CD14-positive monocyte (primary cell): ENCODE data around the gene EXOC6B. TPM values are rescaled to one million over a fixed set of nuclear protein-coding genes. Genes with fewer than 3 reads are reported as not detected.

ENCODE experiments used
- DNase-seq, 3 donors: peaks; one replicate each; pipeline ENCODE4 v3.0.0-alpha.2; 2011 to 2022
- H2AFZ ChIP-seq: 2 replicates; pipeline ENCODE4 v1.6.0; 2012; ENCODE audit warnings: mild to moderate bottlenecking, low read depth, low read length, inconsistent platforms; ENCODE audit not compliant: insufficient read depth, poor library complexity, severe bottlenecking
- H3K27ac ChIP-seq, 2 donors: 1 replicate in 1 of 2; 2 replicates in 1 of 2; pipeline ENCODE4 v1.5.1; 2012 to 2013; ENCODE audit warnings: low read length in 2 of 2, control low read depth in 1 of 2, inconsistent platforms in 1 of 2, low read depth in 1 of 2, mild to moderate bottlenecking in 1 of 2
- H3K27me3 ChIP-seq, 2 donors: one replicate each; pipeline versions ENCODE4 v1.6.0 to v1.6.1; 2011 to 2013; ENCODE audit warnings: low read length in 2 of 2; ENCODE audit not compliant: control insufficient read depth in 2 of 2, insufficient read depth in 2 of 2
- H3K36me3 ChIP-seq, 2 donors: replicated peaks in 1 of 2; 1 replicate in 1 of 2; 2 replicates in 1 of 2; pipeline versions ENCODE4 v1.5.1 to v1.6.1; 2012 to 2013; ENCODE audit warnings: low read length in 2 of 2, control low read depth in 1 of 2, inconsistent platforms in 1 of 2, mild to moderate bottlenecking in 1 of 2; ENCODE audit not compliant: insufficient read depth in 2 of 2, control insufficient read depth in 1 of 2
- H3K4me1 ChIP-seq, 2 donors: 1 replicate in 1 of 2; 2 replicates in 1 of 2; pipeline versions ENCODE4 v1.5.1 to v1.6.1; 2012 to 2013; ENCODE audit warnings: low read length in 2 of 2, control low read depth in 1 of 2, inconsistent platforms in 1 of 2, mild to moderate bottlenecking in 1 of 2, moderate library complexity in 1 of 2; ENCODE audit not compliant: insufficient read depth in 2 of 2, control insufficient read depth in 1 of 2
- H3K4me2 ChIP-seq: replicated peaks from 2 replicates; pipeline ENCODE3; 2012; ENCODE audit warnings: low read length, moderate library complexity, mild to moderate bottlenecking; ENCODE audit not compliant: poor library complexity, severe bottlenecking; ENCODE audit errors: extremely low read depth
- H3K4me3 ChIP-seq, 3 experiments: fragments of 200-600 bp in 1 of 3; sonication (generic) in 1 of 3; replicated peaks in 1 of 3; 1 replicate in 2 of 3; 2 replicates in 1 of 3; pipeline ENCODE4 v1.5.1; 2011 to 2013; ENCODE audit warnings: low read length in 3 of 3, mild to moderate bottlenecking in 3 of 3, control low read depth in 2 of 3, low read depth in 2 of 3, inconsistent platforms in 1 of 3, moderate library complexity in 1 of 3
- H3K79me2 ChIP-seq: 2 replicates; pipeline ENCODE4 v1.6.0; 2012; ENCODE audit warnings: mild to moderate bottlenecking, control low read depth, inconsistent platforms, low read length, moderate library complexity; ENCODE audit not compliant: insufficient read depth
- H3K9ac ChIP-seq: 2 replicates; pipeline ENCODE4 v1.6.0; 2017; ENCODE audit warnings: low read length, mild to moderate bottlenecking; ENCODE audit not compliant: insufficient read depth, poor library complexity, severe bottlenecking
- H3K9me3 ChIP-seq, 2 donors: replicated peaks in 1 of 2; 1 replicate in 1 of 2; 2 replicates in 1 of 2; pipeline versions ENCODE4 v1.5.1 to v1.6.1; 2012 to 2013; ENCODE audit warnings: low read length in 2 of 2, control low read depth in 1 of 2; ENCODE audit not compliant: control insufficient read depth in 1 of 2, insufficient read depth in 1 of 2
- H4K20me1 ChIP-seq: 2 replicates; pipeline ENCODE4 v1.6.0; 2012; ENCODE audit warnings: mild to moderate bottlenecking, low read length, control low read depth, moderate library complexity; ENCODE audit not compliant: insufficient read depth
- H3K27ac Mint-ChIP-seq, 7 donors: one replicate each; pipeline ENCODE4 v1.8.0; 2020; ENCODE audit warnings: mild to moderate bottlenecking in 7 of 7, mixed read lengths in 7 of 7, moderate library complexity in 6 of 7, inconsistent platforms in 2 of 7
- H3K27me3 Mint-ChIP-seq, 3 donors: one replicate each; pipeline ENCODE4 v1.8.0; 2021 to 2022; ENCODE audit warnings: low read depth in 3 of 3, mild to moderate bottlenecking in 3 of 3, mixed read lengths in 3 of 3, moderate library complexity in 3 of 3, inconsistent platforms in 1 of 3
- H3K36me3 Mint-ChIP-seq, 2 donors: one replicate each; pipeline ENCODE4 v1.8.0; 2020; ENCODE audit warnings: mixed read lengths in 2 of 2, inconsistent platforms in 1 of 2, mild to moderate bottlenecking in 1 of 2
- H3K4me1 Mint-ChIP-seq: one replicate; pipeline ENCODE4 v1.8.0; 2020; ENCODE audit warnings: mild to moderate bottlenecking, mixed read lengths
- H3K4me3 Mint-ChIP-seq, 2 donors: one replicate each; pipeline ENCODE4 v1.8.0; 2020; ENCODE audit warnings: mild to moderate bottlenecking in 2 of 2, mixed read lengths in 2 of 2, moderate library complexity in 1 of 2
- H3K9me3 Mint-ChIP-seq, 7 donors: one replicate each; pipeline ENCODE4 v1.8.0; 2020 to 2022; ENCODE audit warnings: mixed read lengths in 7 of 7, mild to moderate bottlenecking in 6 of 7, moderate library complexity in 6 of 7, inconsistent platforms in 2 of 7
- WGBS: methylation state at CpG from one replicate; pipeline ENCODE4 v1.1.5; 2013; ENCODE audit warnings: missing lambda C conversion rate; ENCODE audit not compliant: insufficient coverage; 5-methylcytosine and 5-hydroxymethylcytosine counted together
- intact Hi-C, 2 donors: fragments of 100-400 bp; cut with micrococcal nuclease; formaldehyde crosslinking; loops; one replicate each; pipeline versions ENCODE4 v1.15.0 to v1.15.1; 2023
- polyA plus RNA-seq, 3 donors: library from polyadenylated mRNA; depleted of rRNA in 1 of 3; unstranded in 2 of 3; stranded (reverse) in 1 of 3; fragments of 300-500 nt in 2 of 3; fragments of >200 nt in 1 of 3; fragmentation: Illumina TruSeq in 2 of 3; gene quantifications; 1 replicate in 2 of 3; 2 replicates in 1 of 3; pipeline ENCODE4 v1.2.3, GENCODE V29; 2012 to 2021
- TF ChIP-seq, protein P1 (sequence below): fragments of 200-600 bp; IDR thresholded peaks from one replicate; pipeline ENCODE4 v1.8.0; 2022; ENCODE audit warnings: antibody characterized with exemption, mild to moderate bottlenecking

EXOC6B gene
- polyA plus RNA-seq, 3 donors, result 1.8 to 2.8 (median 2.1) TPM

DNA sequence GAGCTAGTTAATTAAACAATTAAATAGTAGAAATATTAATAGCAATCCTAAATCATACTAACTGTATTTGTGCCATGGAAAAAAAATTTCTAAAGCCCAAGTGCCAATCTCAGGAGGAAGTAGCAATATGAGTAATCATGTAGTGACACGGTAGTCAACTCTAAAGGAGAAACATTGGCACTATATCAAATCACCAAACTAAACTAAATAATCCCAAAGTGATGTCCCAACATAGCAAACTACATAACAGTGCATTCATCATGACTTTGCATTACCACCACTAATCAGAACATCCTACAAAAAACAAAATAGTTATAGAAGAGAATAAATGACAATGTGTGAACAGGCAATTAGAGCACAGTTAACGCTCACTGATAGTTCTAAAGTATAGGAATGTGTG is 195.1 kb downstream of the EXOC6B start:
- no peak overlapping the region for H3K27ac ChIP-seq
- H3K27me3 ChIP-seq, result no peaks in the 10 kb centered on the region
- Mint-ChIP-seq H3K36me3 (no peaks in the 10 kb centered on the region), H3K4me3 (no peak overlapping the region), H3K27me3 (peaks cover 0 to 1% (median 0%) of the 10 kb centered on the region in 3 donors), H3K27ac (no peak overlapping the region), H3K4me1 (no peaks in the 10 kb centered on the region), H3K9me3 (peaks cover 0 to 2% (median 2%) of the 10 kb centered on the region in 7 donors)
- H3K4me2 ChIP-seq, result no peak overlapping the region
- no peaks in the 10 kb centered on the region for H3K4me1 ChIP-seq
- TF ChIP-seq, protein P1, sequence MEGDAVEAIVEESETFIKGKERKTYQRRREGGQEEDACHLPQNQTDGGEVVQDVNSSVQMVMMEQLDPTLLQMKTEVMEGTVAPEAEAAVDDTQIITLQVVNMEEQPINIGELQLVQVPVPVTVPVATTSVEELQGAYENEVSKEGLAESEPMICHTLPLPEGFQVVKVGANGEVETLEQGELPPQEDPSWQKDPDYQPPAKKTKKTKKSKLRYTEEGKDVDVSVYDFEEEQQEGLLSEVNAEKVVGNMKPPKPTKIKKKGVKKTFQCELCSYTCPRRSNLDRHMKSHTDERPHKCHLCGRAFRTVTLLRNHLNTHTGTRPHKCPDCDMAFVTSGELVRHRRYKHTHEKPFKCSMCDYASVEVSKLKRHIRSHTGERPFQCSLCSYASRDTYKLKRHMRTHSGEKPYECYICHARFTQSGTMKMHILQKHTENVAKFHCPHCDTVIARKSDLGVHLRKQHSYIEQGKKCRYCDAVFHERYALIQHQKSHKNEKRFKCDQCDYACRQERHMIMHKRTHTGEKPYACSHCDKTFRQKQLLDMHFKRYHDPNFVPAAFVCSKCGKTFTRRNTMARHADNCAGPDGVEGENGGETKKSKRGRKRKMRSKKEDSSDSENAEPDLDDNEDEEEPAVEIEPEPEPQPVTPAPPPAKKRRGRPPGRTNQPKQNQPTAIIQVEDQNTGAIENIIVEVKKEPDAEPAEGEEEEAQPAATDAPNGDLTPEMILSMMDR, result no peak
- H3K79me2 ChIP-seq, result no peaks in the 10 kb centered on the region
- no peaks in the 10 kb centered on the region for H3K36me3 ChIP-seq
- intact Hi-C loops, result no loop called here
- no peaks in the 10 kb centered on the region for H4K20me1 ChIP-seq
- DNase-seq, result no peak
- no peak overlapping the region for H3K9ac ChIP-seq
- no peaks in the 10 kb centered on the region for H3K9me3 ChIP-seq
- no peak overlapping the region for H2AFZ ChIP-seq
- no CpG with 5 or more reads among the region's 2 CpGs for WGBS
- no peak overlapping the region for H3K4me3 ChIP-seq

DNA sequence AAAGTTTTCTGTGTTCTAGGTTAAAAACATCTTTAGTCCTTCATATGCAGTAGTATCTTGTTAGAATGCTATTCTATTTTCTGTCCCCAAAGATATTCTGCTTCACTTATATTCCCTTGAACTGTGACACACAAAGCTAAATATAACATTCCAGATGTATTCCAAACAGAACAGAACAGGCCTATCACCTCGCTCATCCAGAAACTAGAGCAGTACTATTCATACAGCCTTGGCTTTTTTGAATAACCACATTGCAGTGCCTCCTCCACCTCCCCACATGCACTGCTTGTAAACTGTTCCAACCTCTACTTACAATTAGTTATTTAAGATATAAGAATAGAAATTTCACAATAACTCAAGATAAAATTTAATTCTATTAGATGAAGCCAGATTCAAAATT is 196.8 kb downstream of the EXOC6B start:
- intact Hi-C loops, result no loop called here
- Mint-ChIP-seq H3K4me3 (no peak overlapping the region), H3K9me3 (peaks cover 0 to 2% (median 0%) of the 10 kb centered on the region in 7 donors), H3K27me3 (no peaks in the 10 kb centered on the region), H3K36me3 (no peaks in the 10 kb centered on the region), H3K27ac (no peak overlapping the region), H3K4me1 (no peaks in the 10 kb centered on the region)
- DNase-seq, result no peak
- Histone ChIP-seq H2AFZ (no peak overlapping the region), H3K36me3 (no peaks in the 10 kb centered on the region), H3K9ac (no peak overlapping the region), H3K4me2 (no peak overlapping the region), H3K27ac (no peak overlapping the region), H4K20me1 (no peaks in the 10 kb centered on the region), H3K4me1 (no peaks in the 10 kb centered on the region), H3K27me3 (no peaks in the 10 kb centered on the region), H3K4me3 (no peak overlapping the region), H3K79me2 (no peaks in the 10 kb centered on the region), H3K9me3 (no peaks in the 10 kb centered on the region)
- no CpG with 5 or more reads among the region's 1 CpG for WGBS
- TF ChIP-seq, protein P1, result no peak
